T-helper 1 cell treated with Interleukin-12 subunit alpha and Interleukin-12 subunit beta and Interleukin-4 antibody, amounts not matched to agents 30 μg/mL and 1 μg/mL, for 36 hours (primary cell): ENCODE results near the gene OTOG.

Experiments
- H3K27ac Mint-ChIP-seq: one replicate; pipeline ENCODE4 v1.8.0; 2021; ENCODE audit warnings: mild to moderate bottlenecking, mixed read lengths
- H3K27me3 Mint-ChIP-seq: one replicate; pipeline ENCODE4 v1.8.0; 2021; ENCODE audit warnings: low read depth, mixed read lengths
- H3K36me3 Mint-ChIP-seq: one replicate; pipeline ENCODE4 v1.8.0; 2021; ENCODE audit warnings: low read depth, mixed read lengths
- H3K4me1 Mint-ChIP-seq: one replicate; pipeline ENCODE4 v1.8.0; 2021; ENCODE audit warnings: low read depth, mixed read lengths
- H3K4me3 Mint-ChIP-seq: one replicate; pipeline ENCODE4 v1.8.0; 2021; ENCODE audit warnings: mild to moderate bottlenecking, moderate library complexity, mixed read lengths
- H3K9me3 Mint-ChIP-seq: one replicate; pipeline ENCODE4 v1.8.0; 2021; ENCODE audit warnings: mixed read lengths

The OTOG gene

GRCh38 chr11:17682848-17683247, 135.8 kb downstream of the OTOG start:
- H3K9me3 Mint-ChIP-seq: no peaks in the 10 kb centered on the region
- H3K4me1 Mint-ChIP-seq: no peaks in the 10 kb centered on the region
- H3K27ac Mint-ChIP-seq: no peak overlapping the region
- H3K4me3 Mint-ChIP-seq: no peak overlapping the region
- H3K36me3 Mint-ChIP-seq: no peaks in the 10 kb centered on the region
- H3K27me3 Mint-ChIP-seq: peaks cover 7% of the 10 kb centered on the region

GRCh38 chr11:17683377-17684161, 136.5 kb downstream of the OTOG start:
- Mint-ChIP-seq H3K27me3 (peaks cover 7% of the 10 kb centered on the region), H3K4me3 (no peak overlapping the region), H3K4me1 (no peaks in the 10 kb centered on the region), H3K36me3 (no peaks in the 10 kb centered on the region), H3K27ac (no peak overlapping the region), H3K9me3 (no peaks in the 10 kb centered on the region)

DNA sequence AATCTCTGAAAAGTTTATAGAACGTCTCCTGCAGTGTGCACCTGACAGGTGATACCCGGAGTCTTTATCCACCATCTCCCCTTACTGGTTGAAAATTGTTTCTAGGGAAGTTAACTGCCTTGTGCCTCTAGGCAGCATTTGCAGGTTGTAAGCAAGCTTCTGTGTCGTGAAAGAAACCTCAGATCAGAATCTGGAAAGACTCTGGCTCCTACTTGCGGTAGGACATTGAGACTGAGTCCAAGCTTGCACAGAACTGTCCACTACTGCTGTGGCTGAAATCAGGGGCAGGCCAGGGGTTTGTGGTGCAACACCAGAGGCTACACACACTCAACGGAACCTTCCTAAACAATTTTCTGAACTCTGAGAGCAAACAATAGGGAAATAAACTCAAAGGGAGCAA, 137.5 kb downstream of the OTOG start:
- Mint-ChIP-seq H3K9me3 (no peaks in the 10 kb centered on the region), H3K4me3 (no peak overlapping the region), H3K4me1 (no peaks in the 10 kb centered on the region), H3K27me3 (peaks cover 7% of the 10 kb centered on the region), H3K36me3 (no peaks in the 10 kb centered on the region), H3K27ac (no peak overlapping the region)

GRCh38 chr11:17686231-17686980, 139.3 kb downstream of the OTOG start:
- H3K36me3 Mint-ChIP-seq: no peaks in the 10 kb centered on the region
- no peak overlapping the region for H3K4me3 Mint-ChIP-seq
- H3K27ac Mint-ChIP-seq: no peak overlapping the region
- H3K9me3 Mint-ChIP-seq: no peaks in the 10 kb centered on the region
- H3K27me3 Mint-ChIP-seq: peaks cover 11% of the 10 kb centered on the region
- H3K4me1 Mint-ChIP-seq: no peaks in the 10 kb centered on the region

GRCh38 chr11:17687946-17688670, 141.0 kb downstream of the OTOG start:
- H3K9me3 Mint-ChIP-seq: no peaks in the 10 kb centered on the region
- no peaks in the 10 kb centered on the region for H3K4me1 Mint-ChIP-seq
- no peak overlapping the region for H3K4me3 Mint-ChIP-seq

DNA sequence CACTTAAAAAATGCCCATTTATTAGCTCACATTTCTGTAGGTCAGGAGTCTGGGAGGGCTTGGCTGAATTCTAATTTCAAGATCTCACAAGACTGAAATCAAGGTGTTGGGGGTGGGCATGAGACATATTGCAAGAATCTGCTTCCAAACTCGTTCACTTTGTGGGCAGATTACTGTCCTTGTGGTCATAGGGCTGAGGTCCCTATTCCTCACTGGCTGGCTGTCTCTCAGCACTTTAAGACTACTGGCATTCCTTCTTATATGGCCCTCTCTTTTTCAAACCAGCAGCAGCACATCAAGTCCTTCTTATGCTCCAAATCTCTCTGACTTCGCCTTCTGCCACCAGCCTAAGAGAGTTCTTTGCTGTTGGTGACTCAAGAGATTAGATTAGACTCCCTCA, 144.5 kb downstream of the OTOG start:
- Mint-ChIP-seq H3K4me3 (no peak overlapping the region), H3K36me3 (no peaks in the 10 kb centered on the region), H3K9me3 (no peaks in the 10 kb centered on the region), H3K4me1 (no peaks in the 10 kb centered on the region), H3K27ac (no peak overlapping the region), H3K27me3 (peaks cover 39% of the 10 kb centered on the region)

More at GRCh38 chr11:17687946-17688670, 141.0 kb downstream of the OTOG start:
- Mint-ChIP-seq H3K27ac (no peak overlapping the region), H3K27me3 (peaks cover 9% of the 10 kb centered on the region), H3K36me3 (no peaks in the 10 kb centered on the region)

DNA sequence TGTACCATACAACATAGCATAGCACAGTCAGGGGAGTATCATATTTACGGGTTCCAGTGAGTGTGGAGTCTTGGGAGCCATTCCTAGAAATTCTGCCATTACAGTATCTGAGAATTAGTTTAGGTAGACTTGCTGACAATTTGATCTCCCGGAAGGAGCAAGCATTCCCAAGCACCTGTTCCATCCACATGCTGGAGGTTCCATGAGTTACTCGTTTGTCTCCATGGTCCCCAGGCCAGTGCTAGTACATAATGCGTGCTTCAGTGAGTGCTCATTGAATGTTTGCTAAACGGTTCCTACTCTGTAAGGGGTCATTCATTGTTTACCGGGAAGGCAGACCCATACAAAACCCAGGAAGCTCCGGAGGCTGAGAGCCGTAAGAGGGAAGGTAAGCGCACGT, 144.9 kb downstream of the OTOG start:
- H3K9me3 Mint-ChIP-seq: no peaks in the 10 kb centered on the region
- H3K27me3 Mint-ChIP-seq: peaks cover 43% of the 10 kb centered on the region
- no peak overlapping the region for H3K4me3 Mint-ChIP-seq
- H3K4me1 Mint-ChIP-seq: no peaks in the 10 kb centered on the region
- H3K27ac Mint-ChIP-seq: no peak overlapping the region
- H3K36me3 Mint-ChIP-seq: no peaks in the 10 kb centered on the region

GRCh38 chr11:17692931-17693330, 145.9 kb downstream of the OTOG start:
- H3K4me1 Mint-ChIP-seq: no peaks in the 10 kb centered on the region
- H3K4me3 Mint-ChIP-seq: no peak overlapping the region
- no peaks in the 10 kb centered on the region for H3K9me3 Mint-ChIP-seq
- H3K27ac Mint-ChIP-seq: no peak overlapping the region
- H3K36me3 Mint-ChIP-seq: no peaks in the 10 kb centered on the region
- H3K27me3 Mint-ChIP-seq: peaks cover 51% of the 10 kb centered on the region

DNA sequence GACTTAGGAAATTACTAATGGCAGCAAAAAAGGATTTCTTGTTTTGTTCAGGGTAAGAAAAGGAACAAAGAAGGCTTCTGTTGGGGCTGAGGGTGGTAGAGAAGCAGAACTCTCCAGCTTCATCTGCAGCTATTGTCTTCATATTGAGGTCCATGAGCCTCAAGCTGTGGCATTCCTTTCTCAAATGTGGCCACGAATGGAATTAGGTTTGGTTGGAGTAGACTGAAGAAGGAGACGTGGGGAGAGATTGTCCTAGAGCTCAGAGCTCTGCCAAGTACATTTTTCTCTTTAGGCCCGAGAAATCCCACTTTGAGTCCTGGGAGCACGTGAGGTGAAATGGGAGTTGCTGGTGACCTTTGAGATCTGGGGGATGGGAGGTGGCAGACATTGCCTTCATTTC, 146.5 kb downstream of the OTOG start:
- Mint-ChIP-seq H3K4me1 (no peaks in the 10 kb centered on the region), H3K9me3 (no peaks in the 10 kb centered on the region), H3K36me3 (no peaks in the 10 kb centered on the region), H3K4me3 (no peak overlapping the region), H3K27me3 (peaks cover 57% of the 10 kb centered on the region), H3K27ac (no peak overlapping the region)

GRCh38 chr11:17694494-17695110, 147.5 kb downstream of the OTOG start:
- Mint-ChIP-seq H3K4me1 (no peaks in the 10 kb centered on the region), H3K4me3 (no peak overlapping the region), H3K27me3 (peaks cover 59% of the 10 kb centered on the region), H3K27ac (no peak overlapping the region), H3K9me3 (no peaks in the 10 kb centered on the region), H3K36me3 (no peaks in the 10 kb centered on the region)

GRCh38 chr11:17695454-17696441, 148.7 kb downstream of the OTOG start:
- Mint-ChIP-seq H3K36me3 (no peaks in the 10 kb centered on the region), H3K4me1 (no peaks in the 10 kb centered on the region), H3K27me3 (peaks cover 59% of the 10 kb centered on the region), H3K27ac (no peak overlapping the region), H3K4me3 (no peak overlapping the region), H3K9me3 (no peaks in the 10 kb centered on the region)

GRCh38 chr11:17696741-17697140, 149.7 kb downstream of the OTOG start:
- Mint-ChIP-seq H3K4me1 (no peaks in the 10 kb centered on the region), H3K9me3 (no peaks in the 10 kb centered on the region), H3K36me3 (no peaks in the 10 kb centered on the region), H3K27ac (no peak overlapping the region), H3K27me3 (peaks cover 51% of the 10 kb centered on the region), H3K4me3 (no peak overlapping the region)
